GM19025 (cell line): ENCODE results near the gene DGKA.

ENCODE experiments used
- ATAC-seq: cut with Tn5 transposase; IDR thresholded peaks from one replicate; pipeline ENCODE4 v1.9.1; 2021; ENCODE audit warnings: mild to moderate bottlenecking, low read depth, moderate library complexity; ENCODE audit not compliant: unreplicated experiment

DGKA gene

GRCh38 chr12:55931317-55931779, 386 bp downstream of the DGKA start:
- no peak for ATAC-seq

- ATAC-seq = no peak
Observed at GRCh38 chr12:55931780-55932550, 1.0 kb downstream of the DGKA start.

- no peak for ATAC-seq
Observed at GRCh38 chr12:55932551-55932910, 1.6 kb downstream of the DGKA start.

- ATAC-seq = no peak
Observed at GRCh38 chr12:55933169-55933798, 2.3 kb downstream of the DGKA start.

- ATAC-seq = no peak
Observed at GRCh38 chr12:55933799-55934742, 3.1 kb downstream of the DGKA start.

GRCh38 chr12:55934773-55935172, 3.8 kb downstream of the DGKA start:
- ATAC-seq = no peak

- ATAC-seq = no peak
Observed at GRCh38 chr12:55935738-55936151, 4.8 kb downstream of the DGKA start.

- ATAC-seq = no peak
Observed at GRCh38 chr12:55937981-55938380, 7.0 kb downstream of the DGKA start.

- ATAC-seq = no peak
Observed at GRCh38 chr12:55938826-55939501, 8.0 kb downstream of the DGKA start.

- ATAC-seq = peak; percentile 98
Observed at GRCh38 chr12:55940065-55940732, 9.2 kb downstream of the DGKA start.

GRCh38 chr12:55942055-55942454, 11.1 kb downstream of the DGKA start:
- no peak for ATAC-seq

GRCh38 chr12:55942577-55943136, 11.7 kb downstream of the DGKA start:
- ATAC-seq = no peak

- ATAC-seq = no peak
Observed at GRCh38 chr12:55946553-55946952, 15.6 kb downstream of the DGKA start.

- ATAC-seq = no peak
Observed at GRCh38 chr12:55955344-55955743, 24.4 kb downstream of the DGKA start.

GRCh38 chr12:55955800-55956508, 25.0 kb downstream of the DGKA start:
- no peak for ATAC-seq

GRCh38 chr12:55957106-55957859, 26.3 kb downstream of the DGKA start:
- ATAC-seq = no peak

- ATAC-seq = no peak
Observed at GRCh38 chr12:55963760-55964159, 32.8 kb downstream of the DGKA start.

- ATAC-seq = no peak
Observed at GRCh38 chr12:55965240-55965639, 34.3 kb downstream of the DGKA start.
